KOPT-K1 (cell line): Measurements from ENCODE around the gene CEP78.
"Not testable (repeated sequence)": the region's sequence is repeated elsewhere in the genome, so short reads cannot be mapped to it uniquely, and the experiment has no call there.

Source experiments
- H3K27ac ChIP-seq: fragments of 200-600 bp; sonication (generic); 2 replicates; pipeline ENCODE4 v1.5.1; 2016; ENCODE audit warnings: antibody characterized with exemption, mild to moderate bottlenecking, low read depth, low read length; ENCODE audit not compliant: poor library complexity, severe bottlenecking
- H3K36me3 ChIP-seq: fragments of 200-600 bp; sonication (generic); 2 replicates; pipeline ENCODE4 v1.5.1; 2017; ENCODE audit warnings: antibody characterized with exemption, mild to moderate bottlenecking, low read length, moderate library complexity; ENCODE audit not compliant: insufficient read depth
- H3K9me3 ChIP-seq: fragments of 200-600 bp; sonication (generic); 2 replicates; pipeline ENCODE4 v1.5.1; 2017; ENCODE audit warnings: antibody characterized with exemption, low read length, mild to moderate bottlenecking; ENCODE audit not compliant: insufficient read depth, poor library complexity, severe bottlenecking

CEP78 gene

DNA sequence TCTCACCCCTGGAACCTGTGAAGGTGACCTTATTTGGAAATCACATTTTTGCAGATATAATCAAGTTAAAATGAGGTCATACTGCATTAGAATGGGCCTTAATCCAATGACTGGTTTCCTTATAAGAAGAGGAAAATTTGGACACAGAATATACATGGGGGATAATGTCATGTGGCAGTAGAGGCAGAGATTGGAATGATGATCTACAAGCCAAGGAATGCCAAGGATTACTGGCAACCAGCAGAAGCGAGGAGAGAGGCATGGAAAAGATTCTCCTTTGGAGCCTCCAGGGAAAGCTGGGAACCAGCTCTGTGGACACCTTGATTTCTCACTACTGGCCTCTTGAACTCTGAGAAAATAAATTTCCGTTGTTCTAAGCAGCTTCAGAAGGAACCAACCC is 20.2 kb upstream of the CEP78 start:
- H3K27ac ChIP-seq: no peak overlapping the region
- no peaks in the 10 kb centered on the region for H3K9me3 ChIP-seq
- H3K36me3 ChIP-seq: no peaks in the 10 kb centered on the region

- Histone ChIP-seq H3K27ac (no peak overlapping the region), H3K36me3 (no peaks in the 10 kb centered on the region), H3K9me3 (no peaks in the 10 kb centered on the region)
These were observed 17.0 kb upstream of the CEP78 start for GRCh38 chr9:78218890-78219289.

- no peaks in the 10 kb centered on the region for H3K36me3 ChIP-seq
These were observed 14.4 kb upstream of the CEP78 start for GRCh38 chr9:78221425-78221824.

GRCh38 chr9:78221841-78222240 is 14.0 kb upstream of the CEP78 start:
- H3K36me3 ChIP-seq, H3K27ac ChIP-seq, H3K9me3 ChIP-seq: not testable (repeated sequence)

More at GRCh38 chr9:78221425-78221824, 14.4 kb upstream of the CEP78 start:
- Histone ChIP-seq H3K27ac (no peak overlapping the region), H3K9me3 (no peaks in the 10 kb centered on the region)

- no peaks in the 10 kb centered on the region for H3K36me3 ChIP-seq
- H3K9me3 ChIP-seq: no peaks in the 10 kb centered on the region
- H3K27ac ChIP-seq: no peak overlapping the region
These were observed 5.1 kb upstream of the CEP78 start for GRCh38 chr9:78230761-78231160.

DNA sequence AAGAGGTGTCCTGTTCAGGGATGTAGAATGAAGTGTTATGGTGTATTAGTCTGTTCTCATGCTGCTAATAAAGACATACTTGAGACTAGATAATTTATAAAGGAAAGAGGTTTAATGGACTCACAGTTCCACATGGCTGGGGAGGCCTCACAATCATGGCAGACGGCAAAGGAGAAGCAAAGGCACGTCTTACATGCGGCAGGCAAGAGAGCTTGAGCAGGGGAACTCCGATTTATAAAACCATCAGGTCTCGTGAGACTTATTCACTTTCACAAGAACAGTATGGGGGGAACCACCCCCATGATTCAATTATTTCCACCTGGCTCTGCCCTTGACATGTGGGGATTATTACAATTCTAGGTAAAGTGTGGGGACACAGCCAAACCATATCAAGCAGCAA is 3.4 kb upstream of the CEP78 start:
- H3K36me3 ChIP-seq, H3K27ac ChIP-seq, H3K9me3 ChIP-seq: not testable (repeated sequence)

- no peaks in the 10 kb centered on the region for H3K9me3 ChIP-seq
- H3K36me3 ChIP-seq: peaks cover 8% of the 10 kb centered on the region
- no peak overlapping the region for H3K27ac ChIP-seq
These were observed 1.1 kb upstream of the CEP78 start for GRCh38 chr9:78234810-78235209.

GRCh38 chr9:78235256-78235761 is 566 bp upstream of the CEP78 start:
- H3K9me3 ChIP-seq: no peaks in the 10 kb centered on the region
- peak overlapping the region; percentile 78 for H3K27ac ChIP-seq
- H3K36me3 ChIP-seq: peaks cover 13% of the 10 kb centered on the region

- peaks cover 25% of the 10 kb centered on the region for H3K36me3 ChIP-seq
- peak overlapping the region; percentile 78 for H3K27ac ChIP-seq
These were observed 656 bp downstream of the CEP78 start for GRCh38 chr9:78236551-78236910.

GRCh38 chr9:78238046-78239038 is 2.5 kb downstream of the CEP78 start:
- Histone ChIP-seq H3K9me3 (no peaks in the 10 kb centered on the region), H3K36me3 (peaks cover 43% of the 10 kb centered on the region), H3K27ac (no peak overlapping the region)

More at GRCh38 chr9:78236551-78236910, 656 bp downstream of the CEP78 start:
- H3K9me3 ChIP-seq: no peaks in the 10 kb centered on the region

GRCh38 chr9:78239506-78239905 is 3.6 kb downstream of the CEP78 start:
- H3K27ac ChIP-seq: no peak overlapping the region
- peaks cover 55% of the 10 kb centered on the region for H3K36me3 ChIP-seq
- no peaks in the 10 kb centered on the region for H3K9me3 ChIP-seq

DNA sequence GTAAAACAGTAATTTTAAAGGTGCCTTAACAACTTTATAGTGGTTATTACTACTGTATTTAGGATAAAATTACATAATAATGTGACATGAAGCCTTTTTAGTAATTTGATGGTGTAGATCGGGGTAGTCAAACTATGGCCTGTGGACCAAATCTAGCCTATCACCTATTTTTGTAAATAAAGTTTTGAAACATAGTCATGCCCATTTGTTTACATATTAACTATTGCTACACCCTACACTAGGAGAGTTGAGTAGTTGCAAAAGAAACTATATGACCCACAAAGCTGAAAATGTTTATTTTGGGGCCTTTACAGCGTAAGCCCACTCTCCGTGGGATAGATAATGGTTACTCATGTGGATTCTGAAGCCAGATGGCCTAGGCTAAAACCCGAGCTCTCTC is 6.2 kb downstream of the CEP78 start:
- Histone ChIP-seq H3K27ac (no peak overlapping the region), H3K9me3 (no peaks in the 10 kb centered on the region), H3K36me3 (peaks cover 80% of the 10 kb centered on the region)

DNA sequence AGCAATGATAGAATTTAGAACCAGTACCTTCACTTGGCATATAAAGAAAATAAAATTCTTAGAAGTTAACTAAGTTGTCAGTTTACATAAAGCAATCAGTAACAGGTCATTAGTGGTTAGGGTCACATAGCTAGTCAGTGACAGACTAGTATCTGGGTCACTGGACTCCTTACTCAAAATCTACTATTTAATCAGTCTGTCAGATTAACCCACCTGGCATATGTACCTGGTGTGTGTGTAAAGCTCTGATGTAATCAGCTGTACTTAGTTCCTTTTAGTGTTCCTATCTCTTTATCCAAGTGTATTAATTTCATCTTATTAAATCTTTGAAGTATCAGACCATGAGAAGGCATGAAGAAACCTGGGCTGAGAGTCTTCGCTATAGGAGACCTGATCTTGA is 7.3 kb downstream of the CEP78 start:
- Histone ChIP-seq H3K27ac (no peak overlapping the region), H3K9me3 (no peaks in the 10 kb centered on the region), H3K36me3 (peaks cover 91% of the 10 kb centered on the region)

DNA sequence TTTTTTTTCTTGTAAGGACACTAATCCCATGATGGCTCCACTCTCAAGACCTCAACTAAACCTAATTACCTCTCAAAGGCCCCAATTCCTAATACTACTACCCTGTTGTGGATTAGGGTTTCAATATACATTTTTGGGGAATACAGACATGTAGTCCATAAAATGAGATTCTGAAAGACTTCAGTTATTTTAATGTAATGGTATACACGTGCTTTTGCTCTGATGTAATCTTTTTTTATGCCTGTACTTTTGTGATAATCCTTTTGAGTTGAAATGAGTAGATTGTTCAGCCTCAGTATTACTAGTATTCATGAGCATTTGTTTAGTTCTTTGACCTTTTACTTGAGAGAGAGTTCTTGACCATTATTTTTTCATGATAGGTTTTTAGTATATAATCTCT is 9.5 kb downstream of the CEP78 start:
- peaks cover 98% of the 10 kb centered on the region for H3K36me3 ChIP-seq
- H3K27ac ChIP-seq: no peak overlapping the region
- H3K9me3 ChIP-seq: no peaks in the 10 kb centered on the region

- no peak overlapping the region for H3K27ac ChIP-seq
- peaks cover 96% of the 10 kb centered on the region for H3K36me3 ChIP-seq
- H3K9me3 ChIP-seq: no peaks in the 10 kb centered on the region
These were observed 12.8 kb downstream of the CEP78 start for GRCh38 chr9:78248635-78249034.

DNA sequence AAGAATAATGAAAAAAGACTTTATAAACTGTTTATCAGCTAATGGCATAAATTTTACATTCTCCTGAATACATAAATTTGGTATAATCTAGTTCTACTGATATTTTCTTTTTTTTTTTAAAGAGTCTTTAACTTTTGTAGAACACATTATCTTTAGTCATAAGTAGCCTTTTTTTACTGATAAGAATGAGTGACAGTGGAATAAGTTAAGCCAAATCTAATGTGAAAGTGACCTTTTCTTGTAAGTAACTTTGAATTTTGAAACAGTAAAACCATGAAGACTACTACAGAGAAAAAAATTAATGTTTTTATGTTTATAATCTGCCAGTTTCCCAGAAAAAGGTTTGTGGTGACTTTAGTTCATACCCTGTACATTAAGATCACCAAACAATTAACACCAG is 13.7 kb downstream of the CEP78 start:
- H3K36me3 ChIP-seq: peaks cover 96% of the 10 kb centered on the region
- H3K9me3 ChIP-seq: no peaks in the 10 kb centered on the region
- H3K27ac ChIP-seq: no peak overlapping the region
